Skeletal muscle cell (primary cell): ENCODE data around the gene TACR2.

Experiments used
- DNase-seq: peaks from one replicate; pipeline ENCODE4 v3.0.0-alpha.2; 2010; ENCODE audit warnings: low read depth
- H3K4me3 ChIP-seq: 2 replicates; pipeline ENCODE4 v1.5.1; 2011; ENCODE audit warnings: low read depth, mild to moderate bottlenecking, control low read depth, low read length, moderate library complexity

The TACR2 gene

DNA sequence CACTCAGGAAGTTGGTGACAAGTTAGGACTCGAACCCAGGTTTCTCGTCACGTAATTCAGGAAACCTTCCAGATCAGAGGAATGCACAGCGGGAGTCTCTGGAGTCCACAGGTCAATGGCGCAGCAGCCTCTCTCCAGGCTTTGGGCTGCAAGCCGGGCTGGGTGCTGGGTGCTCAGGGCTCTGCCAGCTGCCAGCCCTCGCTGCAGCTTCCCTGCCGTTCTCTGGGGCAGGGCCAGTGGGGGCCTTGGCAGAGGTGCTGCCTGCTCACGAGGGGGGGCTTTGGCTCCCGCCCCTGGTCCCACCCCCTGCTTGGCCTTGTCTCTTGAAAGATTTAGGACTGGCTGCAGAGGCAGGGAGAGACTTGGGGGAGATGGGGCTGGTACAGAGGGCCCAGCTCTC lies at the start of gene TACR2:
Gene TACR2 (minus strand): TSS at position 224 of the 400 bp plus-strand sequence. CDS start 595 bp downstream, outside the sequence.
- no peak within 1 kb of the TSS for H3K4me3 ChIP-seq
- DNase-seq, result no peak

DNA sequence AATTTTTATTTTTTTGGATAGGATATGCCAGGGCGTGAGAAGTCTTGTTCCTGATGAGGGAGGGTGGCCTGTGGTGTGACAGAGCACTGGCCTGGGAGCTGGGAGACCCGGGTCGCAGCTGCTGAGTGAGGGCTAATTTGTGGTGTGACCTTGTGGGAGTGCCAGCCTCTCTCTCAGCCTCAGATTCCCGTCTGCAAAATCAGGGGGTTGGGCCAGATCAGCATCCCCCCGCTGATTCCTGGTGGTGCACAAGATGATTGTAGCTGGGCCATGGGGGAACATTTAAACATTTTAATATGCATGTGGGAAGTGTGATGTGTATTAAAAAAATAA lies 49.4 kb upstream of the TACR2 start:
- no peak overlapping the region for H3K4me3 ChIP-seq
- DNase-seq, result no peak

DNA sequence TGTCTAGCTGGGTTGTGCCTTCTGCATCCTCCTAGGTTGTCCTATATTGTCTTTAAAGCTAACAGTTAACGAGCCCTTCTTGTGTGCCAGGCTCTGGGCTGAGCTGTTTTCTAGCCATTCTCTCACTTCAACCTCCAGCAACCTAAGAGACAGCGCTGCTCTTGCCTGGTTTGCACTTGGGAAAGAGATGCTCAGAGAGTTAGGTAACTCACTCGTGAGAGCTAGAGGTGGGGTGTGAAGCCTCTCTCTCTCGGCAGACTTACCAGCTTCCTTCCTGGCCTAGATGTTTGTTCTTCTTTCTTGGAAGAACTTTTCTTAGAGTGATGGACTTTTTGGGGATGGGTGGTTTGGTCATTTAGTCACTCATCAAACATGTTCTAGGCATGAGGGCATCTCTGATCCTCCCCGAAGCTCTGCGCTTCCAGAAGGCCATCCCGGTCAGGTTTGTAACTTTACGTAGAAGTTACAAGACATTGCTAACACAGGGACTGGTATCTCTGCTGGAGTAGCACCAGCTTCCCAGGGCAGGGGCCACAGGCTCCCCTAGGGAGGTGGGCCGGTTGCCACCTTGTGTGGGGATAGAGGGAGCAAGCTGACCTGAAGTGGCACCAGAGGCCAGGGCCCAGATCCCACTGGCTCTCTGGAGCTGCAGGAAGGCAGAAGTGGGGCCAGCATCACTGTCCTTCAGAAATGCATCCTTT lies 48.9 kb upstream of the TACR2 start:
- DNase-seq, result no peak
- H3K4me3 ChIP-seq, result no peak overlapping the region

DNA sequence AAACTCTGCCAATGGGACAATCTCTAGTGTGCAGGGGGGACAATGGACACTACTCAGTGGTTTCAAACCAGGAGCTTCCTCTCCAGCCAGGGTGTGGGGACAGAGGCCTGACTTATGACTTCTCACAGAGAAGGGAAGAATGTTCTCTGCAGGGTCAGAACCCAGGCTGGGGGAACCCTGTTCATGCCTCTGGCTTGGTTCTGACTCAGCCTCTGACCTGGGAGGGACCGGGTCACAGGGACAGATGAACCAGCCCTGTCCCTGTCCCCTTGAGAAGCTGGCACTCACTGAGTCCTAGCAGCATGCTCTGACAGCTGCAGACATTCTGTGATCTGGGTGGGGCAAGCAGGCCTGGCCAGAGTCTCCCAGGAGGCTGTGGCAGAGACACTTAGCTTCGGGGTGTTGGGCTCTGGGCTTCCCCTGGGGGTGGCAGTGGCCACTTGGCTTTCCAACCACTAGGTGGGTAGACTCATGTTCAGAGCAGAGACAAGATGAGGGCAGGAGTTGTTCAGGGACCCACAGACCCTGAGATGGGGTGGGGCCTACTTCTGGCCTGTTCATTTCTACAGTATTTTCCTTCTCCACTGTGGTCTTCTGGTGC lies 48.2 kb upstream of the TACR2 start:
- no peak for DNase-seq
- H3K4me3 ChIP-seq, result no peak overlapping the region

DNA sequence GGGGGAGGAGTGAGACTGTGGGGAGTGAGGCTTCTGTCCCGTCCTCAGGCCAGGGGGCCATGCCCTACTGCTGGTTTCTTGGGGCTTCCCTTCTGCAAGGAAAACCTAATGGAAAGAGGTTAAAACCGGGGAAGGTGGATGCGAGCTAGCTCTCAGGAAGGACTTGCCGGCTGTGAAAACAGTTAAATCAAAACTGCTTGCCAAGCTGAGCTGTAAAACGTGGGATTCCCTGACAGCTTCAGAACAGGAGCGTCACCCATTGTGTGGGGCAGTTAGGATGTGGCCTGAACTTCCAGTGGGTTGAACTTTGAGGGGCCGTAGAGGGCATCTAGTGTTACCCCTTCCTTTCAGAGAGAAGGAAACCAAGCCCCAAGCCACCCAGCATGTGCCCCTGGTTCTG lies 47.7 kb upstream of the TACR2 start:
- H3K4me3 ChIP-seq, result no peak overlapping the region
- no peak for DNase-seq

DNA sequence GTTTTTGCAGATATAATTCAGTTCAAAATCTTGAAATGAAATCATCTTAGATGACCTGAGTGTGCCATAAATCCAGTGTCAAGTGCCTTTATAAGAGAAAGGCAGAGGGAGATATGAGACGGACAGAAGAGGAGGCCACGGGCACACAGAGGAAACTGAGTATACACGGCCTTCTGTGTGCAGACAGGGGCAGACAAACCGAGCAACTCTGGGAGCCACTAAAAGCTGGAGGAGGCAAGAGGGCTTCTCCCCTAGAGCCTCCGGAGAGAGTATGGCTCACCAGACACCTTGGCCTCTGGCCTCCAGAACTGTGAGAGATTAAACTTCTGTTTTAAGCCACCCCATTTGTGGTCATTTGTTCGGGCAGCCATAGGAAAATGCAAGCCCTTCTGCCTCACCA lies 47.2 kb upstream of the TACR2 start:
- H3K4me3 ChIP-seq, result no peak overlapping the region
- no peak for DNase-seq

DNA sequence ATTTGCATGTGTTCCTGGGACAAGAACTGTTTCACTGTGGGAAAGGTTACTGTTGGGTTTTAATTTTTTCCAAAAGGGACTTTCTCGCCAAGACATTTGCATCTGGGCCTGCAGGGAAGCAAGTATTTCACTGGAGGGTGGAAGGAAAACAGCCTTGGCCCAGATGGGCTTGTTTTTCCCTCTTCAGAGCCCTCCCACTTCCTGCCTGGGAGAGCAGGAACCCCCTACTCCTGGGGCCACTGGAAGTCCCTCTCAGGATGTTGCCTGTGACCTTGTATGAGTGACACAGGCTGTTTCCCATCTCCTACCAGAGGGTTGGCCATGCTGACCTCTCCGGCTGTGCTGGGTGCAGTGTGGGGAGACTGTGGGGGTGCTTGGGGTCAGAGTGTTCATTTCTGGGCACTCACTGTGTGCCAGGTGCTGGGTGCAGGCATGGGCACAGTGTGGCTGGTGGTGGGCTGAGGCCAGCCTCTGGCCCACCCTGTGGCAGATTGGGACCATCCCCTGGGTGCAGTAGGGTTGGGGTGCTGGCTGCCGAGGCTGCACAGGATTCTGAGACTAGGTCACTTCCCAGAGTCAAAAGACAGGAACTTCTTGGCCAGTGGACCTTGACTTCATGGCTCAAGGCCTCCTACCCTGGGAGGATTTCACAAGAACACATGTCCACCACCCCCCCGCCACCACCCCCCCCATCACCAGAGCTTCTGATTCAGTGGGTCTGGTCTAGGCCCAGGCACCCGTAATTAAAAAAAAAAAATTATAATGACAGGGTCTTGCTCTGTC lies 44.7 kb upstream of the TACR2 start:
- no peak for DNase-seq
- no peak overlapping the region for H3K4me3 ChIP-seq

DNA sequence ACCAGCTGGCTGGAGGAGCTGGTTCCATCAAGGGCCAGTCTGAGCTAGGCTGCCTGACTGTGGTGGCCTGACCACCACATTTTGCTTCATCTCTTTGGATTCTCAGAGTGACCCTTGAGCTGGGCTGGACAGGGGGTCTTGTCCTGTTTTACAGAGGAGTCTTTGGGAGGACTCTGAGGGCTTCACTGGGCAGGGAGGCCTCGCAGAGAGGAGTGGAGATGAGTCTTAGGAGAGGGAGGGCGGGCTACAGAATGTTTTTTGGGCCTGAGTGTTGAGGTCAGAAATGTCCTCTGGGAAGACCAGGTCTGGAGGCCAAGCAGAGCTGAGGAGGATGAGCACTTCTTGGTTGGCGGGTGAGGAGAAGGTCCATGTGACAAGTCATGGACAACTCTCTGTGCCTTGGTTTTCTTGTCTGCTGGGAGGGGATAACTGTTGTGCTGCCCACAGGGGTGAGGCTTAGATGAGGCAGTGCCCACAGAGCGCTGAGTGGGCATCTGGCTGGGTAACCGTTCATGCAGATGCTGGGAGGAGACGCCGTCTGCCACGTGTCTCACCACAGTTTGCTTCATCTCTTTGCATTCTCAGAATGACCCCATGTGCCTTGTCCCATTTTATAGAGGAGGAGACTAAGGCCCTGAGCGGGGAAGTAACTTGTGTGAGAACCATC lies 44.0 kb upstream of the TACR2 start:
- H3K4me3 ChIP-seq, result no peak overlapping the region
- no peak for DNase-seq

DNA sequence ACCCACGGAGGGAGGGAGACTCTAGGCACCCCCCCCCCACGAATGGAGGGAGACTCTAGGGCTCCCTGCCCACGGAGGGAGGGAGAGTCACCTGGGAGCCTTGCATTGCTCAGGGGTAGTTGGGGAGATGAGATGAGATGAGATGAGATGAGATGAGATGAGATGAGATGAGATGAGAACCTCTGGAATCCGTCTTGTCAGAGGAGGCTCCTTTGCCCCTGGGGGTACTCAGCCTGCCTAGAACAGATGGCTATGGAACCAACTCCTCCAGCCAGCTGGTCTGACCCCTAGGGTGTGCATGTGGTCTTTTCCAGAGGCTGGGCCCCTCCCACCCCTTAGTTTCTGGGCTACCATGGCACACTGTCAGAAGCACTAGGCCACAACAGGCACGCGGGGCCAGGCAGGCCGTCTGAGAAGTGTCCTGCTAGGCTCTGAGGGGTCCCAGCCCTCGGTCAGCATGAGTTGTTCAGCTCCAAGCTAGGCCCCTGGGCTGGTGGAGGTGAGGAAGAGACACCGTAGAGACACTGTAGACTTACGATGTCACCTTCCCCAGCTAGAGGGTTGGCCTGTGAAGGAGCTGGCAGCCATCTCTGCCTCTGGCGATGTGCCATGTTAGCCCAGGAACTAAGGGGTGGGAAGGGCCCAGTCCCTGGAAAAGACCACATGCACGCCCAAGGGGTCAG lies 43.3 kb upstream of the TACR2 start:
- no peak for DNase-seq

DNA sequence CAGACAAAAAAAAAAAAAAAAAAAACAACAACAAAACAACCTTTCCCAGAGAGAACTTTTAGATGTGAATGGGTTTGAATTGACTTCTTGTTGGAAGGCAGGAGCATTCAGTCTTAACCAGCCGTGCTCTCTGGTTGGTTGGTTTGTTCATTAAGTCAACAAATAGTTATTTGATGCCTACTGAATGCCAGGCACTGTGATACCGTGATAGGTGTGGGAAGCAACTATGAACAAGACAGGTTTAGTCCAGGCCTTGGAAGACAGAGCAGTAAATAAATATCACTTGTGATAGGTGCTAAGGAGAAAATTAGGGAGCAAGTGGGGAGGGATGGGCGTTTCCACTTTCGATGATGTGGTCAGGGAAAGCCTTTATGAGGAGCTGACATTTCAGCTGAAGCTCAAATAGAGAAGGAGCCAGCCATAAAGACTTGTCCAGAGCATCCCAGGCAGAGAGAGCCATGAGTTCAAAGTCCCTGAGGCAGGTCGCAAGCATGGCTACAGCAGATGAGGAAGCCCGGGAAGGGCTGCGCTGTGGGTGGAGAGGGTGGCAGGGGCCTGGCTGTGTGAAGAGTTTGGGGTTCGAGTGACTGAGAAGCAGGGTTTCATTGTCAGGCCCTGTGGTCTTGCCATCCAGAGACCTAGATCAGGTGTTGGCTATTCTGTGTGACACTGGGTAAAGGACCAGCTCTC lies 42.5 kb upstream of the TACR2 start:
- DNase-seq, result no peak
- H3K4me3 ChIP-seq, result no peak overlapping the region

More for the DNA sequence above, 43.3 kb upstream of the TACR2 start:
- no peak overlapping the region for H3K4me3 ChIP-seq

DNA sequence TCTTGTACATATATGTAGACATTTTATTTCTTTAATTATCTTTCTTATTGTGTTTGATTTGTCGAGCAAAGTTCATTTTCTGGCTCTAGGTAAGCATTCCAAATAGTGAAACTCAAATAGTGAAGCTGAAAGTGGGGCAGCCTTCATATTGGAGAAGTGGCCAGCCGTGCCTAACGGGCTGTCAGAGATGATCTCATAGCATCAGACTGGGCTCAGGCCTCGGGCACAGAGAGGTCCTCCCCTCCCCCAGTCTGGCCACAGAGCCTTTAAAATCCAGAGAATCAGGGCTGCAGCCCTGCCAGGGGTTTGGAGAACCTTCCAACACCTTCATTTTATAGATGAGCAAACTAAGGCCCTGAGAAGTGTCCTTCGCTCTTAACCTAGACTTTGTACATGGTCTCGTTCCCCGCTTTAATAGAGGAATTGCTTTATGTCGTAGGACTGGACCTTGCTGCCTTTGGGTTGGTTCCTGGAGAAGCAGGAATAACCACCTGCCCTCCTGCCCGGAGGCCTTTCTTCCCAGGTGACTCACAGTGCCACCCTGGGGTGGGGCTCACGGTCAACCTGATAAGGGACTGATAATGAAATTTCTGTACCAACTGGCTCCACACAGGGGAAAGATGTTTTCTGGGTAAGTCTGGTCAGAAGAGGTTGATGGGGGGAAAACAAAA lies 41.8 kb upstream of the TACR2 start:
- H3K4me3 ChIP-seq, result no peak overlapping the region
- no peak for DNase-seq

DNA sequence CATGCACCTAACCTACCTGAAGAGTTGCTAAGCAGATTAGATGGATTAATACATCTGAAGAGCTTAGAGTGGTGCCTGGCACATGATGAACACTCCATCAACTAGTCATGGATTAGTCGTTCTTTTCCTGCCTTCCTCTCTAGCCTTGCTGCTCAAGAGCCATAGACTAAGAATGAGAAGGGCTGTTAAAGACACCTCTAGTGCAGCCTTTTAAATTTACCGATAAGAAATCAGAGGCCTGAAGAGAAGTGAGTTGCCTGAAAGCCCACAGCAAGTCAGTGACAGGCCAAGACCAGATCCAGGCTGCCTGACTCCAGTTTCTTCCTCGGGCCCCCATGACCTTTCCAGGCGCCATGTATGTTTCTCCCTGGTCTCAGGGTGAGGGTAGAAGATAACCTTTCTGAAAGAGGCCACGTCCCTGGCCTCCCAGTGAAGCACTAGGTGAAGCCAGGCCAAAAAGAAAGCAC lies 41.1 kb upstream of the TACR2 start:
- no peak overlapping the region for H3K4me3 ChIP-seq
- DNase-seq, result no peak

DNA sequence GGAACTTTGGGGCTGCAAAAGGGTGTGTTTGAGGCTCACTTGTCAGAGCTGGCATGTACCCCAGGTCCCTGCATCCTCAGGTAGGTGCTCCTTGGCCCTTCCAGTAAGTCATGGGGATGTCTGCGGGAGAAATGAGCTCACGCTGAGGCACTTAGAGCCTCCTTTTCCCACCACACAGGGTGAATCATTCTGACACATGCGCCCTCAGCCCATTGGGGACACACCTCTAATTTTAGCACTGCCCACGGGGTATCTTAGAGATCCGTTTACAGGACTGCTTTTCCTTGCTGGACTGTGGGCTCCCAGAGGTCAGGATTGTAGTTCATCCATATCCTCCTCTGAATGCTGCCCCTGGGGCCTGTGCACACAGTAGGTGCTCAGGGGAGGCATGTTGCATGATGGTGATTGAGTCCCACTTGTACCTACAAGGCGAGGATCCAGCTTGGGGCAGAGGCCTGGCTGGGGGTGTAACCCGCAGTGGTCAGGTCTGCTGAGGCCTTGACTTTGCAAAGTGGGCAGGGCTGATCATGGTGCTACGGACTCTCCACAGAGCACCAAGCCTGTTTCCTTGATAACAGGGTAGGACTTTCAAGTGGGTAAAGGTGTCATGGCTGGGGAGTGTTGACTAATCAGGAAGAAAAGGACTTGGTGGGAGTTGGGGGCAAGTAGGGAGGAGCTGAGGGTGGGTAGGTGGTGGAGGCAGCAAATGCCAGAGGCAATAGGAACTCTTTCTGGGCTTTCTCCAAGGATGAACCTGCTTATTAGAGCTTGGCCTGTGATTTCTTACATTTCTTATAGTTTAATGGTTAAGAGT lies 40.4 kb upstream of the TACR2 start:
- no peak overlapping the region for H3K4me3 ChIP-seq
- no peak for DNase-seq

DNA sequence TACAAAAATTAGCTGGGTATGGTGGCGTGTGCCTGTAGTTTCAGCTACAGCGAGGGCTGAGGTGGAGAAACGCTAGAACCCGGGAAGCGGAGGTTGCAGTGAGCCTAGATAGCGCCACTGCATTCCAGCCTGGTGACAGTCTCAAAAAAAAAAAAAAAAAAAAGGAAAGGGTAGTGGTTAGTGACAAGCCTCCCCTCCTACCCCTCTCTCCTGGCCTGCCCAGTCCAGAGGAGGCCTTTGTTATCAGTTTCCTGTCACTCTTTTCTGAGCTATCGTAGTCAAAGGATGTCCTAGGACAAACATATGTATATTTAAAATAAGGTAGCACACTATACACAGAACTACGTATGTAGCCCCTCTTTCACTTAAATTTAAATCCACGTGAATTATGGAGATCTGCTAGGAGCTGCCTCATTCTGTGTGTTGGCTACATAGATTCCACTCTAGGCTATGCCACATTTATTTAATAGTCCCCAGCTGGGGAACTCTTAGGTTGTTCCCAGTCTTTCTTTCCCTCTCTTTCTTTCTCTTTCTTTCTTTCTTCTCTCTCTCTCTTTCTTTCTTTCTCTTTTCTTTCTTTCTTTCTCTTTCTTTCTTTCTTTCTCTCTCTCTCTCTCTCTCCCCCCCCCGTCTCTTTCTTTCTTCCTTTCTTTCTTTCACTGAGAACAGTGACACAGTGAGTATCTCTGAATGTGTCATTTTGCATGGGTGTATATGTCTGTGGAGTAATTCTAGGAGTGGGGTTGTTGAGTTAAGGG lies 38.5 kb upstream of the TACR2 start:
- H3K4me3 ChIP-seq, result no peak overlapping the region
- DNase-seq, result no peak

DNA sequence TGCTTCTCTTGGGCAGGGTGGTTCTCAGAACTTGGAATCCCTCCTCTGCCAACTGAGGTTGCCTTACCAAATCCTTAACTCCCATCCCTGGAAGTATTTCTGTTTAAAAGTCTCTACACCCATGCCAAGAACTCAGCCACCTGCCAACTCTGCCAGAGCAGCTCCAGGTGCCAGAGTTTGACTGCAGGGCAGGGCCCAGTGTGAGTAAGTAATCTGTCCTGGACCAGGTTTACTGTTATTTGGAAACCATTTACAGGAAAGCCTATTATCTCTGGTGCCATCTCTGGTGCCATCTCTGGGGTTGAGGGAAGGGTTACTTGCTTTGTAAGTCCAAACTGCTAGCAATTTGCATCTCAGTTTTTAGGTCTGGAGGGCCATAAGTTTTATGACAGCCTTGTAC lies 37.1 kb upstream of the TACR2 start:
- H3K4me3 ChIP-seq, result no peak overlapping the region
- DNase-seq, result no peak

DNA sequence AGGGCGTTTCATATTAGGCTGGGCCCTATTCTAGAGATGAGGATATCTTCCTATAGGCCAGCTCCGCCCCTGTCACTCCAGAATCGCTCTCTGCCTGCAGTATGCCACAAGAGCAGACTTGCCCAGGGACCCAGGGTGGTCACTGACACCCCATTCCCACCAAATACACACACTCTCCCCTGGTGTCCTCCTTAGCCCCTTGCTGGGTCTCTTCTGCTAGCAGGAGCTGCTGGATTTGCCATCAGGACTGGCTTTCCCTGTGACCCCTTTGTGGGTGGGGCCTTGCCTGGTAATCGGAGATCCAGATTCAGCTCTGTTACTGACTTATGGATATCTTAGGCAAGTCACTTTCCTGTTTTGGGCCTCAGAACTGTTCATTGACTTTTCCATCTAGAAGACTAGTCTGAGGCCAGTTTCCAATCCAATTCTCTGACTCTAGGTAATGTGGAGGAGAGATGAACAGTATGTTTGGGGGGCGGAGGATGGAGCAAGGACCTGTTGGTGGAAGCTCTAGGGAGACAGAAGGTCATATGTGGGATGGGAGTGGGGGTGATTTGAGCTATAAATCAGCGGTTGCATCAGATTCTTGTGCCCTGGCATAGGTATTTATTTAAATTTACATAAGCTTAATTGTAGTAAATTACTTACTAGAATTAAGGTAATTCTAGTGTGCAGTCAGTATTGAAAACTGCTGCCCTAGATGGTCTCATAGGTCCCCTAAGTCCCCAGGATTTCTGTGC lies 36.1 kb upstream of the TACR2 start:
- H3K4me3 ChIP-seq, result no peak overlapping the region
- DNase-seq, result no peak
